ENCODE data around the gene HORMAD2. TPM values are rescaled to one million over a fixed set of nuclear protein-coding genes. Genes with fewer than 3 reads are reported as not detected.

Gene HORMAD2
- total RNA-seq, 1 experiment from 2014 or later: not detected

Other genes starting within 250 kb of the HORMAD2 start
- 26.7 and 27.2 TPM in 2 replicates for gene ASCC2, start 242.2 kb upstream of the HORMAD2 start, total RNA-seq (2014; rRNA removed; shearing (Covaris generic))
- gene MTMR3, start 197.3 kb upstream of the HORMAD2 start, total RNA-seq (2014; rRNA removed; shearing (Covaris generic)): 16.7 and 19.6 TPM in 2 replicates
- gene LIF, start 166.3 kb downstream of the HORMAD2 start, total RNA-seq (2014; rRNA removed; shearing (Covaris generic)): 0.41 and 0.59 TPM in 2 replicates
- gene OSM, start 186.4 kb downstream of the HORMAD2 start, total RNA-seq (2014; rRNA removed; shearing (Covaris generic)): not detected in 2 replicates
- 10.2 and 15.4 TPM in 2 replicates for gene CASTOR1, start 209.0 kb downstream of the HORMAD2 start, total RNA-seq (2014; rRNA removed; shearing (Covaris generic))
- 12.0 and 12.6 TPM in 2 replicates for gene TBC1D10A, start 246.5 kb downstream of the HORMAD2 start, total RNA-seq (2014; rRNA removed; shearing (Covaris generic))